A673 (cell line): ENCODE results near the gene GSTM1. TPM values are rescaled to one million over a fixed set of nuclear protein-coding genes. Genes with fewer than 3 reads are reported as not detected.

Experiments
- BruUV-seq: library from RNA; stranded (reverse); fragments of 400-500 nt; replicated peaks from 2 replicates; lab custom pipeline; 2021; lab: Mats Ljungman, UMichigan
- CTCF ChIA-PET: fragments of 300-600 bp; sonication (Branson Sonifier 250); formaldehyde crosslinking; loops from one replicate; lab custom pipeline; 2022; ENCODE audit warnings: antibody characterized with exemption; lab: Charles Lee
- POLR2A ChIA-PET: fragments of 300-600 bp; sonication (Branson Sonifier 250); formaldehyde crosslinking; loops from one replicate; lab custom pipeline; 2022; ENCODE audit warnings: antibody characterized with exemption; ENCODE audit not compliant: low non-redundant PET; lab: Charles Lee
- DNase-seq: peaks from one replicate; pipeline ENCODE4 v3.0.0-alpha.2; 2015; ENCODE audit warnings: low spot score
- H3K27ac ChIP-seq: fragments of 200-600 bp; sonication (generic); 2 replicates; pipeline ENCODE4 v1.5.1; 2016; ENCODE audit warnings: mixed run types, low read depth, mild to moderate bottlenecking, mixed read lengths, antibody characterized with exemption, low read length; ENCODE audit not compliant: poor library complexity, severe bottlenecking
- H3K27me3 ChIP-seq: fragments of 200-600 bp; sonication (generic); replicated peaks from 2 replicates; pipeline ENCODE4 v1.6.1; 2017; ENCODE audit warnings: mixed run types, low read depth, mild to moderate bottlenecking, mixed read lengths, antibody characterized with exemption, low read length; ENCODE audit not compliant: insufficient read depth, poor library complexity
- H3K36me3 ChIP-seq: fragments of 200-600 bp; sonication (generic); 2 replicates; pipeline ENCODE4 v1.6.1; 2016; ENCODE audit warnings: mixed run types, mild to moderate bottlenecking, mixed read lengths, antibody characterized with exemption, low read length; ENCODE audit not compliant: insufficient read depth, poor library complexity, severe bottlenecking
- H3K4me1 ChIP-seq: fragments of 200-600 bp; sonication (generic); 2 replicates; pipeline ENCODE4 v1.6.1; 2017; ENCODE audit warnings: mixed run types, mild to moderate bottlenecking, mixed read lengths, antibody characterized with exemption, low read length; ENCODE audit not compliant: insufficient read depth, poor library complexity, severe bottlenecking
- H3K4me3 ChIP-seq: fragments of 200-600 bp; sonication (generic); 2 replicates; pipeline ENCODE4 v1.5.1; 2016; ENCODE audit warnings: low read depth, mixed run types, mild to moderate bottlenecking, mixed read lengths, low read length; ENCODE audit not compliant: poor library complexity, severe bottlenecking
- H3K9me3 ChIP-seq: fragments of 200-600 bp; sonication (generic); 2 replicates; pipeline ENCODE4 v1.6.1; 2016; ENCODE audit warnings: mixed run types, low read depth, mild to moderate bottlenecking, mixed read lengths, antibody characterized with exemption, low read length; ENCODE audit not compliant: poor library complexity, severe bottlenecking
- CTCF ChIP-seq: fragments of 300-800, 200-600 bp; sonication (generic); conservative IDR thresholded peaks from 2 replicates; pipeline ENCODE4 v1.5.1; 2017; ENCODE audit warnings: low read depth, mild to moderate bottlenecking, antibody characterized with exemption, low read length, moderate library complexity, mixed read lengths
- EZH2 ChIP-seq: fragments of 200-600 bp; sonication (generic); IDR thresholded peaks from 2 replicates; pipeline ENCODE4 v1.6.1; 2017; ENCODE audit warnings: borderline replicate concordance, low read depth, mild to moderate bottlenecking, mixed read lengths, antibody characterized with exemption, low read length; ENCODE audit not compliant: poor library complexity, severe bottlenecking
- intact Hi-C: fragments of 100-400 bp; cut with micrococcal nuclease; formaldehyde crosslinking; loops from one replicate; pipeline ENCODE4 v1.10.0; 2022; ENCODE audit not compliant: unreplicated experiment
- total RNA-seq: library from RNA; stranded (reverse); gene quantifications from 2 replicates; pipeline ENCODE4 v1.2.3, GENCODE V29; 2021

GSTM1 gene
- total RNA-seq, 1 experiment from 2014 or later = 166 TPM

GRCh38 chr1:109653306-109653705 is 34.3 kb upstream of the GSTM1 start:
- no TSS peak for BruUV-seq
- ChIA-PET CTCF (interaction anchor here (4.7 kb wide), 1 partner anchor 12 kb away, joined by 35 read pairs; no protein-coding TSS in a partner anchor), POLR2A (no interaction called here)
- intact Hi-C loops = no loop called here
- Histone ChIP-seq H3K4me3 (no peak overlapping the region), H3K9me3 (no peaks in the 10 kb centered on the region), H3K27me3 (no peaks in the 10 kb centered on the region), H3K36me3 (peaks cover 5% of the 10 kb centered on the region), H3K4me1 (peaks cover 59% of the 10 kb centered on the region), H3K27ac (peak overlapping the region; percentile 84)
- TF ChIP-seq CTCF (no peak), EZH2 (no peak)
- peak; percentile 85 for DNase-seq

GRCh38 chr1:109654519-109654918 is 33.1 kb upstream of the GSTM1 start:
- ChIA-PET CTCF (interaction anchor here (0.7 kb wide), 1 partner anchor 455 kb away, joined by 25 read pairs; no protein-coding TSS in a partner anchor), POLR2A (no interaction called here)
- no peaks in the 10 kb centered on the region for H3K9me3 ChIP-seq
- peak overlapping the region; percentile 93 for H3K27ac ChIP-seq
- intact Hi-C loops = no loop called here
- H3K27me3 ChIP-seq = no peaks in the 10 kb centered on the region
- H3K36me3 ChIP-seq = peaks cover 17% of the 10 kb centered on the region
- peak overlapping the region; percentile 97 for H3K4me3 ChIP-seq
- no TSS peak for BruUV-seq
- TF ChIP-seq CTCF = no peak
- TF ChIP-seq EZH2 = no peak
- peaks cover 50% of the 10 kb centered on the region for H3K4me1 ChIP-seq
- DNase-seq = peak; percentile 82

GRCh38 chr1:109655615-109656519 is 31.8 kb upstream of the GSTM1 start, which contains the start of gene GSTM4:
Gene GSTM4 (plus strand): TSS chr1:109656099. CDS start chr1:109656390, 291 bp downstream.
- POLR2A ChIA-PET = interaction anchor here (0.6 to 0.7 kb wide), 2 partner anchors 65 to 97 kb away, joined by 8 to 11 read pairs; no protein-coding TSS in a partner anchor
- Histone ChIP-seq H3K4me1 (peaks cover 37% of the 10 kb centered on the region), H3K27me3 (no peaks in the 10 kb centered on the region), H3K4me3 (peak within 1 kb of the TSS; percentile 97), H3K36me3 (peaks cover 29% of the 10 kb centered on the region), H3K27ac (peak within 1 kb of the TSS; percentile 93), H3K9me3 (no peaks in the 10 kb centered on the region)
- CTCF ChIA-PET = no interaction called here
- BruUV-seq = TSS peak; percentile 75
- intact Hi-C loops = no loop called here
- TF ChIP-seq CTCF = no peak
- no peak for TF ChIP-seq EZH2
- peak; percentile 95 for DNase-seq
